Endothelial cell of umbilical vein (primary cell): ENCODE data around the gene ENO4.

Experiments
- CTCF ChIP-seq, 2 donors: IDR thresholded peaks; 1 replicate in 1 of 2; 2 replicates in 1 of 2; pipeline ENCODE4 v1.5.1; 2011; ENCODE audit warnings: low read length in 2 of 2, mild to moderate bottlenecking in 2 of 2, moderate library complexity in 2 of 2, control low read depth in 1 of 2, inconsistent platforms in 1 of 2, low read depth in 1 of 2; ENCODE audit not compliant: insufficient read depth in 1 of 2; ENCODE audit errors: extremely low read depth in 1 of 2
- FOS ChIP-seq: IDR thresholded peaks from 2 replicates; pipeline ENCODE4 v1.6.1; 2011; ENCODE audit warnings: mild to moderate bottlenecking, low read length, moderate library complexity, borderline replicate concordance; ENCODE audit not compliant: insufficient read depth
- POLR2AphosphoS5 ChIP-seq: IDR thresholded peaks from 2 replicates; pipeline ENCODE4 v1.6.1; 2012; ENCODE audit warnings: low read depth, mild to moderate bottlenecking, control low read depth, low read length, moderate library complexity; ENCODE audit not compliant: insufficient read depth

- TF ChIP-seq POLR2AphosphoS5 (no peak), CTCF (IDR thresholded peaks at IDR 0.05; ENCODE audit: extremely low read depth in 1 of 2, insufficient read depth in 1 of 2, low read depth in 1 of 2, low read length in 2 of 2) (no peak), FOS (no peak)
Measured at GRCh38 chr10:116905845-116906210, 56.5 kb downstream of the ENO4 start.
